Endothelial cell of umbilical vein (primary cell): ENCODE data around the gene PFKP. TPM values are rescaled to one million over a fixed set of nuclear protein-coding genes. Genes with fewer than 3 reads are reported as not detected.
"Not testable (repeated sequence)": the region's sequence is repeated elsewhere in the genome, so short reads cannot be mapped to it uniquely, and the experiment has no call there.

Experiments used
- BruUV-seq: library from RNA; stranded (reverse); fragments of 400-500 nt; replicated peaks from 2 replicates; lab custom pipeline; 2021; lab: Mats Ljungman, UMichigan
- CTCF ChIA-PET: fragments of 300-600, 350-600 bp; sonication (Branson Sonifier 250); formaldehyde crosslinking; loops from one replicate; lab custom pipeline; 2021; ENCODE audit warnings: antibody characterized with exemption, inconsistent platforms; lab: Charles Lee
- POLR2A ChIA-PET: fragments of 300-600, 350-600 bp; sonication (Branson Sonifier 250); formaldehyde crosslinking; loops from one replicate; lab custom pipeline; 2021; ENCODE audit warnings: antibody characterized with exemption, inconsistent platforms; lab: Charles Lee
- DNase-seq: peaks from one replicate; pipeline ENCODE4 v3.0.0-alpha.2; 2011; ENCODE audit warnings: low read depth, low spot score
- FAIRE-seq: peaks from 2 replicates; lab custom pipeline; 2011; peaks lifted over from hg19 to GRCh38; lab: Jason Lieb, UNC
- H2AFZ ChIP-seq: 2 replicates; pipeline ENCODE4 v1.6.0; 2012; ENCODE audit warnings: low read depth, low read length, control low read depth, inconsistent platforms
- H3K27ac ChIP-seq: 2 replicates; pipeline ENCODE4 v1.5.1; 2011; ENCODE audit warnings: low read depth, mild to moderate bottlenecking, control low read depth, low read length, moderate library complexity; ENCODE audit not compliant: insufficient read depth
- H3K27me3 ChIP-seq, 2 experiments: 2 replicates each; pipeline versions ENCODE4 v1.6.0 to v1.6.1; 2011; ENCODE audit warnings: low read length in 2 of 2, mixed read lengths in 1 of 2; ENCODE audit not compliant: control insufficient read depth in 2 of 2, insufficient read depth in 2 of 2
- H3K36me3 ChIP-seq, 2 experiments: 2 replicates in 1 of 2; 3 replicates in 1 of 2; pipeline ENCODE4 v1.5.1; 2011; ENCODE audit warnings: low read length in 2 of 2, mild to moderate bottlenecking in 1 of 2, moderate library complexity in 1 of 2; ENCODE audit not compliant: control insufficient read depth in 2 of 2, insufficient read depth in 2 of 2; ENCODE audit errors: extremely low read depth in 1 of 2
- H3K4me1 ChIP-seq: 3 replicates; pipeline ENCODE4 v1.5.1; 2011; ENCODE audit warnings: mild to moderate bottlenecking, low read length; ENCODE audit not compliant: control insufficient read depth, insufficient read depth; ENCODE audit errors: extremely low read depth
- H3K4me2 ChIP-seq: 2 replicates; pipeline ENCODE4 v1.6.1; 2011; ENCODE audit warnings: low read length, control low read depth, mixed read lengths; ENCODE audit not compliant: insufficient read depth
- H3K4me3 ChIP-seq, 3 experiments: fragments of 200-600 bp in 1 of 3; sonication (generic), shearing (Covaris generic) in 1 of 3; replicated peaks in 1 of 3; 2 replicates each; pipeline ENCODE4 v1.5.1; 2011 to 2016; ENCODE audit warnings: control low read depth in 3 of 3, low read length in 3 of 3, mild to moderate bottlenecking in 2 of 3, inconsistent platforms in 1 of 3, low read depth in 1 of 3, moderate library complexity in 1 of 3; ENCODE audit not compliant: insufficient read depth in 1 of 3
- H3K79me2 ChIP-seq: 2 replicates; pipeline ENCODE4 v1.6.0; 2012; ENCODE audit warnings: low read length, inconsistent platforms; ENCODE audit not compliant: control insufficient read depth, insufficient read depth
- H3K9ac ChIP-seq: replicated peaks from 2 replicates; pipeline ENCODE3; 2011; ENCODE audit warnings: low read length, control low read depth; ENCODE audit not compliant: insufficient read depth; ENCODE audit errors: extremely low read depth
- H3K9me1 ChIP-seq: replicated peaks from 3 replicates; pipeline ENCODE4 v1.6.0; 2011; ENCODE audit warnings: mild to moderate bottlenecking, low read length; ENCODE audit not compliant: control insufficient read depth, insufficient read depth; ENCODE audit errors: extremely low read depth
- H3K9me3 ChIP-seq: replicated peaks from 2 replicates; pipeline ENCODE4 v1.5.1; 2012; ENCODE audit warnings: low read length, inconsistent platforms; ENCODE audit not compliant: control insufficient read depth, insufficient read depth
- H4K20me1 ChIP-seq: replicated peaks from 2 replicates; pipeline ENCODE3; 2011; ENCODE audit warnings: mild to moderate bottlenecking, low read length; ENCODE audit not compliant: control insufficient read depth, insufficient read depth; ENCODE audit errors: extremely low read depth
- EZH2 ChIP-seq: IDR thresholded peaks from 2 replicates; pipeline ENCODE4 v1.6.1; 2012; ENCODE audit warnings: borderline replicate concordance, low read depth, mild to moderate bottlenecking, moderate library complexity, low read length, inconsistent platforms; ENCODE audit not compliant: severe bottlenecking
- FOS ChIP-seq: IDR thresholded peaks from 2 replicates; pipeline ENCODE4 v1.6.1; 2011; ENCODE audit warnings: mild to moderate bottlenecking, low read length, moderate library complexity, borderline replicate concordance; ENCODE audit not compliant: insufficient read depth
- dilution Hi-C: fragments of 300-500 bp; cut with MboI; formaldehyde crosslinking; loops from one replicate; pipeline ENCODE4 v1.15.0; 2019; ENCODE audit warnings: low sequenced_read_pairs; ENCODE audit not compliant: extremely low pct_ligation_motif_present
- intact Hi-C: fragments of 100-400 bp; cut with micrococcal nuclease; formaldehyde crosslinking; loops from one replicate; pipeline ENCODE4 v1.10.0; 2022
- polyA plus RNA-seq, 4 experiments: library from polyadenylated mRNA; depleted of rRNA in 3 of 4; stranded (reverse) in 3 of 4; unstranded in 1 of 4; fragments of >200 nt; gene quantifications; 2 replicates each; pipeline versions ENCODE4 v1.2.1 to v1.2.3, GENCODE V29; 2011 to 2012; ENCODE audit warnings: missing spikeins in 1 of 4
- total RNA-seq: library from RNA; stranded (reverse); gene quantifications from 2 replicates; pipeline ENCODE4 v1.2.3, GENCODE V29; 2021

PFKP gene
- total and polyA plus RNA-seq, 2 donors (not counting 3 experiments of a cell fraction or from before 2014, with no cell fraction given): 185 to 359 TPM

DNA sequence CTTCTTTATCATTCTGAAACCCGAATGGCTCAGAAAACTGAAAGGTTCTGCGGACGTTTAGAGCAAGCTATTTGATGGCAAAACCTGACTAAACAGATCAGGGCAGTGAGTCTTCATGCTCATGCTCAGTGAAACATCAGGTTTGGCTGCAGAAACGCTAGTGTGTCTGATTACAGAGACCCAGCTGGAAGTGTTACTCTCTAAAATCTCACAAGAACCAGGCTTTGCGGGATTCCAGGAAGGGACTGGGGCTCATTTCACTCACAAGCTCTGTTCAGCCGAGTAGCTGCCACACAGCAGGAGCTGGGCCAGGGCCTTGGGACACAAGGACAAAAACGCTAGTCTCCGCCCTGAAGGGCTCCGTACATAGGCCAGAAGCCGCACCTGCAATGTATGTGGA is 102.3 kb downstream of the PFKP start:
- intact Hi-C loops (no loop called here), dilution Hi-C loops (no loop called here)
- ChIA-PET CTCF (no interaction called here), POLR2A (no interaction called here)
- no TSS peak for BruUV-seq
- Histone ChIP-seq H3K4me3 (no peak overlapping the region), H3K27ac (no peak overlapping the region), H3K4me2 (no peak overlapping the region), H3K9me1 (no peaks in the 10 kb centered on the region), H3K27me3 (no peaks in the 10 kb centered on the region), H3K79me2 (peaks cover 41% of the 10 kb centered on the region), H3K4me1 (peaks cover 8% of the 10 kb centered on the region), H3K9me3 (no peaks in the 10 kb centered on the region), H4K20me1 (no peaks in the 10 kb centered on the region), H3K36me3 (peaks cover 18 to 29% of the 10 kb centered on the region in 2 experiments), H2AFZ (no peak overlapping the region), H3K9ac (no peak overlapping the region)
- TF ChIP-seq EZH2 (no peak), FOS (no peak)
- DNase-seq (no peak), FAIRE-seq (no peak)

DNA sequence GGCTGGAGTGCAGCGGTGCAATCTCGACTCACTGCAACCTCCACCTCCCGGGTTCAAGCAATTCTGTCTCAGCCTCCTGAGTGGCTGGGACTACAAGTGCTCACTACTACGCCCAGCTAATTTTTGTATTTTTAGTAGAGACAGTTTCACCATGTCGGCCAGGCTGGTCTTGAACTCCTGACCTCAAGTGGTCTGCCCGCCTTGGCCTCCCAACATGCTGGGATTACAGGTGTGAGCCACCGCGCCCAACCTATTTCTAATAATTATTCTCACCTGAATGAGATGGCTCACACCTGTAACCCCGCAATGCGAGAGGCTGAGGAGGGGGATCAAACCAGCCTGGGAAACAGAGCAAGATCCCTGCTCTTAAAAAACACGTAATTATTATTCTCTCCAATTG is 104.1 kb downstream of the PFKP start:
- dilution Hi-C loops, CTCF ChIA-PET, POLR2A ChIA-PET, H4K20me1 ChIP-seq, BruUV-seq, FAIRE-seq, intact Hi-C loops, H3K4me1 ChIP-seq, H2AFZ ChIP-seq, DNase-seq, H3K9me1 ChIP-seq, H3K9me3 ChIP-seq: not testable (repeated sequence)
- Histone ChIP-seq H3K4me2 (peak overlapping the region; percentile 95), H3K27me3 (peaks cover 11% of the 10 kb centered on the region in 2 experiments), H3K27ac (peak overlapping the region; percentile 85), H3K9ac (peak overlapping the region; percentile 92), H3K79me2 (peaks cover 41% of the 10 kb centered on the region), H3K4me3 (peak overlapping the region; percentile 61 to 93 (median 67)), H3K36me3 (peaks cover 8 to 22% of the 10 kb centered on the region in 2 experiments)
